HG02938 (cell line): ENCODE data around the gene MARCHF4.

Source experiments
- ATAC-seq: cut with Tn5 transposase; IDR thresholded peaks from one replicate; pipeline ENCODE4 v1.9.1; 2021; ENCODE audit warnings: mild to moderate bottlenecking, moderate library complexity; ENCODE audit not compliant: unreplicated experiment

The MARCHF4 gene

DNA sequence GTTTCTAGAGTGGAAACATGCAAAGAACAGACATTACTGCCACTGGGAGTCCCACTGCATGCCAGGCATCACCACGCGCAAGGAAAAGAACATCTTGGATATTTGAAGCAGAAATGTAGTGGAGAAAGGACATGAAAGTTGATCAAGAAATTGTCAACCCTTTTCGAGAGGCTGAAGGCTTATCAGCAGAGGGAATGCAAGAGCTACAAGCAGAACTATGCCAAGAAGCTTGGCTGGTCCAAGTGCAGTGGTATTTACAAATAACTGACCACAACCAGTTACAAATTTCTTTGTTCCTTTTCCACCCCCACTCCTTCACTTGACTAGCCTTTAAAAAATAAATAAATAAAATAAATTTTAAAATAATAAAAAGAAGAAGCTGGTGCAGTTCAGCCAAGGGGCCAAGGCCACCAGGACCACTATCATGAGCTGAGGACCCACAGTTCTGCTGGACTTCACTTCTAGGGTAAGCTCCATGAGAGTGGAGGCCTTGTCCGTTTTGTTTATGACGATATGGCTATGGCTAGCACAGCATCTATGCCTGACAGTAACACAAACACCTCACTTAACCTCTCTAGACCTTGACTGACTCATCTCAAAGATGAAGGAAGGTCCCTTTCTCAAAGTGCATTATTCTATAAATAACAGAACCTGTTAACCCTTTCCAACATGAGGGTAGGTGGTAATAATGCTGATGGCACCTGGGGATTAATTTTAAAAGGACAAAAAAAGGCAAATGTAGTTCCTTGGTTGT is 20.9 kb downstream of the MARCHF4 start:
- no peak for ATAC-seq

DNA sequence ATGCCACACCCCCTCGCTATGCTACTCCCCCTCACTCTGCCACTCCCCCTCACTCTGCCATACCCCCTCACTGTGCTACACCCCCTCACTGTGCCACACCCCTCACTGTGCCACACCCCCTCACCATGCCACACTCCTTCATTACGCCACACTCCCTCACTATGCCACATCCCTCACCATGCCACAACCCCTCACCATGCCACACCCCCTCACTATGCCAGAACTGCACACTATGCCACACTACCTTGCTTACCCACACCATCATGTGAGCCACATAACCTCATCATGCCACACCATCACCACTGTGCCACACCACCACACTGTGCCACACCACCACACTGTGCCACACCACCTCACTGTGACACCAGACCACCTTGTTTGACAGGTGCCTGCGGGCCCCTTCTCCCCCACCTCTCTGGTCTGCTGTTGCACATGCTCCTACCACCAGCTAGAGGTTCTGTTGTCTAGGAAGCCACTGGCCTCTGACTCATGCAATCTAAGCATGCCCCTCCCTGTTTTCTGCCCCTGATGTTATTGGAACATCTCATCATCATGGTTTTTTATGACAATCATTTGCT is 22.0 kb downstream of the MARCHF4 start:
- no peak for ATAC-seq

DNA sequence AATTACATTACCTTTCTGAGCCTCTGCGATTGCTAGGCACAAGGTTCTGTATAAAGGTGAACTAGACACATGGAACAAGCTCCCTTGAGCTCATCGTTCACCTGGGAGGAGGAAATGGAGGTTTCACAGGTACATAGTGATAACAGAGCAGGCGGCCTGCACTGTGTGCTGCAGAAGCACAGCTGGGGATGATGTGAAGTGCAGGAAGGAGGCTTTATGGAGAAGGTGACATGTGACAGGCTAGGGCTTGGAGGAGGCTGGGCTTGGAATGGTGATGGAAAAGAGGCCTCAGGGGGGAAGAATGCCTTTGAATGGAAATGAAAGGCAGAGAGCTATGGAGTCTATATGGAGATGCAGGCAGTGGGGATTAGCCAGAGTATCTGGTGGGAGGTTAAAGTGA is 22.9 kb downstream of the MARCHF4 start:
- ATAC-seq: no peak

DNA sequence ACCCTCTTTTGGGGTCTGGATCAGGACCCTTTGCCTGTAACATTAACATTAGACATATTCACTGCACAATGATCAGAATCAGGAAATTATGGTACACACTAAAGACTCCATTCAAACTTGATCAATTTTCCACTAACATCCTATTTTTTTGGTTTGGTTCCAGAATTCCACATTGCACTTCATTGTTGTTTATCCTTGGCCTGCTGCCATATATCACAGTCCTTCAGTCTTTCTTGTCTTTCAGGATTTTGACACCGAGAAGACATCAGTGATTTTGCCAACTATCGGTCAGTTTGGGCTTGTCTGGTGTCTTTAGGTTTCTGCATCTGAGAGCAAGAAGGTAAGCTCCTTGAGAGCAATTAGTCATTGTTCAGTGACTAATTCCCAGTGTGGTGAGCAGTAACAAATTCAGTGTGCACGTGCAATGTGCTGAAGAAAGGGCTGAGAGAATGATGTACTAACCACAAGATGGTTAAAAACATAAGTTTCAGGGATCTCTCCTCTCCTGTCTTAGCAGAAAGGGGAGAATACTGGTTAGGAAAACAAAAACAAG is 23.5 kb downstream of the MARCHF4 start:
- ATAC-seq: no peak

DNA sequence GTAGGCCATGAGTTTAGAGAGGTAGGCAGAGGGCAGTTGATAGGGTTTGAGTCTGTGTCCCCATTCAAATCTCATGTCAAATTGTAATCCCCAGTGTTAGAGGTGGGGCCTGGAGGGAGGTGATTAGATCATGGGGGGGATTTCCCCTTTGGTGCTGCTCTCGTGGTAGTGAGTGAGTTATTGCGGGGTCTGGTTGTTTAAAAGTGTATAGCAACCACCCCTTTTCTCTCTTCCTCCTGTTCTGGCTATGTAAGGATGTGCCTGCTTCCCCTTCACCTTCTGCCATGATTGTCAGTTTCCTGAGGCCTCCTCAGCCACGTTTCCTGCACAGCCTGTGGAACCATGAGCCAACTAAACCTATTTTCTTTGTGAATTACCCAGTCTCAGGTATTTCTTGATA is 25.5 kb downstream of the MARCHF4 start:
- no peak for ATAC-seq

DNA sequence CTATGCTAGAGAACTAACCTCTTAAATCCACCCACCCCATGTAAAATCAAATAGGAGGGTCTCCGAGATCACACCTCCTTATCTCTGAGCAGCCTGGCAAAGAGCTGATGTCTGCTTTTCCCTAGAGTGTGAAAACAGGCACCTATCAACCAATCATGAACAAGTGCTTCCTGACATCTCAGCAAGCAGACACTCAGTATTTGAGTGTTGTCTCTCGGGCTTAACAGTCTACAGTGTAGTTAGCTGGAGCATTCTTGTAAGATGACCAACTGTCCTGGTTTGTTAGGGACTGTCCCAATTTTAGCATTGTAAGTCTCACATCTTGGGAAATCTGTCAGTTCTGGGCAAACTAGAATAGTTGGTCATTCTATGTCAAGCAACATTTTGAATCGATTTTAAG is 26.4 kb downstream of the MARCHF4 start:
- ATAC-seq: no peak

DNA sequence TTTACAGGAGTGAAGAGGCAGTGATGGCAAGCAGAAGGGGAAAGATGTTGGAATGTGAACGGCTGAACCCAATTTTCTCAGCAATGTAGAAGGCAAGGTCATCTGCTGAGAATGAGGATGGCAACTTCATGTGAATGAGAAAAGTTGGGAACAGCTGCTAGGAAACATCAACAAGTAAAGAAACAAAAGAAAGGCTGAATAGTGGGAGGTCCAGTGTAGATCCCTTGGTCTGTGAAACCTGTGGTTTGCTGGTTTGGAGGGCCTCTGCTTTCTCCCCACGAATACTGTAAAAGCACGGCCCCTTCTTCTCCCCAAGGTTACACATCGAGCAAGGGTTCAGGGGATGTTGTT is 27.4 kb downstream of the MARCHF4 start:
- no peak for ATAC-seq

DNA sequence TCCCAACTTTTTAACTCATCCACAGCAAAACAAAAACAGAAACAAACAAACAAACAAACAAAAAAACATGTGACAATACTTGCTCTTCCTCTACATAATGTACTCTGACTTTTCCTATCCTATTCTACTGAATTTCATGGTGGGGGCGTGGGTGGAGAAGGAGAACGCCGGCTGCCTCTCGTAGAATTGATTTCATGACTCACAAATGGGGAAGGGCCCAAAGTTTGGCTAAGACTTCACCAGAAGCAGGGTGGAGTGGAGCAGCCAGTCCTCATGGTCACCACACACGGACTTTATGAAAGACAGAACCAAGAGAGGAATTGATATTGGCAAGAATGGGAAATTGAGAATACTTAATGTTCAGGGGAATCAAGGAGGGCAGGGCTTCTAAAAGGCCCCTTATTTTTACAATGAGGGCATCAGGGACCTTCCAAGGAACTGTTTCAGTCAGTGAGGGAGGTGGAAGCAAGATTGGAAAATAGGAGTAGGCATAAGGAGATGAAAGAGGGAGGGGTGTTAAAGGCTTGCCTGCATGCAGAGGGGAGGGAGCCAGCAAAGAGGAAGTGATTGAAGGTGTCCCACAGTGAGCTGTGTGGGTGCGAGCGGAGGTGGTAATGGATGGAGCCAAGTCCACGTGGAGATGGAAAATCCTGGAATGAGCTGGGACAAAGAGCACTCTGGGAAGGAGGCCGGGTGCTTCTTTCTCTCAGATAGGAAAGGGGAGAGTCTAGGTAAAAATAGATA is 27.9 kb downstream of the MARCHF4 start:
- no peak for ATAC-seq

DNA sequence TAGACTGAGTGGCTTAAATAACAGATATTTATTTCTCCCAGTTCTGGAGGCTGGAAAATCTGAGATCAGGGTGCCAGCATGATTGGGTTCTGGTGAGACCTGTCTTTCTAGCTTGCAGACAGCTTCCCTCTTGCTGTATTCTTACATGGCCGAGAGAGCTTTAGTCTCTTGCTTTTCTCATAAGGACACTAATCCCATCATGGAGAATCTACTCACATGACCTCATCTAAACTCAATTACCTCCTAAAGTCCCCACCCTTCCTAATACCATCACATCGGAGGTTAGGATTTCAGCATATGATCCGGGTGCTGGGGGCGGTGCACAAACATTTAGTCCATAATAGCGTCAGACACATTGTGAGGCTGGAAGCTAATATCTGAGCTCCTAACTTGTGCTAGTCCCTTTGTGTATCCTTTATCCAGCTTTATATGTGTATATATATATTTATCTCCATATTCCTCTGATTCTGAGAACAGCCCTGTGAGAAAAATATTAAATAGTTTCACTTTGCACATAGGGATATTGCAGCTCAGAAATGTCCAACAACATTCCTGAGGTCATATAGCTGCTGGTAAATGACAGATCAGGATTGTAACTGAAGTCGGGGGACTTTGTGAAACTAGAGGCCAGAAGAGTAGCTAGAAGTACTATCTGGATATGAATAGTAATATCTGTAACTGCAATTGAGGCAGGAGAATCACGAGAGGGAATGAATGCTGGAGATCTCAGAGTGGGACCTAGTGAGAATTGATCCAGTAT is 28.9 kb downstream of the MARCHF4 start:
- no peak for ATAC-seq

DNA sequence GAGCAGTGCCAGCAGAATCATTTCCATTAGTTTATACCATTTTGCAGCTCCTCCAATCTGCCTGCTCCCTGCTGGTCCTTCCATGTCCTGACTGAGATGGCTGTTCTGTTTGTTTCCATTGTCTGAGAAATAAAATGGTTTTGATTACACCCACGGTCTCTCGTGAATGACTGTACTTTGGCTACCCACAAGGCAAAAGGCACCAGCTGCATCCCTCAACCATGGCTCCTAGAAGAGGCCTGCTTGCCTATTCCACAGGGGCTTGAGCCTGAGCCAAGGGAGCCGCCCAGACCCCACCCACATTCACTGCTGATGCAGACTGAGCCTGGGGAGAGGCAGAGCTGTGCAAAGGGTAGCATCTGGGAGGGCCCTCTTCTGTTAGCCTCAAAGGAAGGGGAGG is 31.2 kb downstream of the MARCHF4 start:
- ATAC-seq: no peak

DNA sequence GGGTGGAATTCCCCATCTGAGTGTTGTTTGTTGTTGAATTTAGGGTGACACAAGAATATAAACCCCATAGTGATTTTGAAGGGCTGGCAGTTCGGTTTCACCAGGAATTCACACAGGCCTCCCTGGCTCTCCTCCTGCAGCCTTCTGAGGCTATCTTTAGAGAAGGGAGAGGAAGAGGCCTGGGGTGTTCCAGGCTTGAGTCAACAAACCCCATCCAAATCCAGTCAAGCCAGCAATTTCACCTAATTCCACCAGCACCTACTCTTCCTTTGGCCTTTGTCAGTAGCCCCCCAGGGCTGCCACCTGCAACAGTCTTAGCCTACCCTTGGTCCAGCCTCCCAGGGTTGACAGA is 32.0 kb downstream of the MARCHF4 start:
- no peak for ATAC-seq

DNA sequence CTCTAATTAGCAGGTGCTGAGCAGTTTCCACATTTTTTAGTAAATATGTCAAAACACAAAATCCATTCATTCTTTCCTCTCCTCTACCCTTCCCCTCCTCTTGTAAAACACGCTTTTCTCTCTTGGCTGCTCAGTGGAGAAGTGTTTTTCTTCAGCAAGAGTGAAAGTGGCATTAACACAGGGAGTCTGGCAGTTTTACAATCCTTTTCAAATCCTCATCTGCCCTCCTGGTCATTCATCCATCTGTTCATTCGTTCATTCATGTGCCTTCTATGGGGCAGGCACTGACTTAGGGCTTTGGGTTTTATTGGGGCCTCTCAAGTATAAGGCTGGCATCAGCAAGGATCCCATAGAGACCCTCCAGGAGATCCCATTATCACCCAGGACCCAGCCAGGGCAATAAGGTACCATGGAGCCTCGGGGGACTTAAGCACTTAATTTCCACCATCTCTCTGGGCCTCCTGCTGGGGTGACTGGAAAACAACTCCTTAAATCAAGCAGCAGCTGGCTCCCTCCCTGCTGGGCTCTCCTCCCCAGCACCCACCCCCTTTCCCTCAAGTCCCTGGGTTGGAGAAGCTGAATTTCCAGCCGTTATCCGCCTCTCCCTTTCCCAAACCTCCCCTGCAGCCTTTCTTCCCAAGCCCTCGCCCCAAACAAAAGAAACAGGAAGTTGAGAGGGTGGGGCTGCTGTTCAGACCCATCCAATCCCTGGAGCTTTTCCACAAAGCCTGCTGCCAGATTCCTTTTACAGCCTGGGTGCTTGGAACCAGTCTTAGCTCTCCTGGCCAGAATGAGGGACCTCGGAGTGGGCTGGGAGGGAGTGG is 32.6 kb downstream of the MARCHF4 start:
- no peak for ATAC-seq

DNA sequence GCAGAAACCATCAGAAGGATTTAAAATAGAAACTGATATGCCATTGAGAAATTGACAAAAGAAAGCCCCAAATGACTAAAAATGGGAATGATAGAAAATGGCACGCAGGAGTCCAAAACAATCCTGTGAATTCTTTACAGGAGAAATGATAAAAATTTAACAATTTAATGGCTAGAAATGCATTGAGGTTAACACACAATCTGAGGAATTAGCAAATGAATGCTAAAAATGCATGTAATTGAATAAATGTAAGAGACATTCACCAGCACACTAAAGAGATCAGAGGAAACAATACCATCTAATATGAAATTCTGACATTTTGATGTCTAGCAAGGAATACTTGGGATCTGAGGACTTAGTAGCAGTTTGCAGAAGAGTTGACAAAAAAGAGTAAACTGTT is 37.0 kb downstream of the MARCHF4 start:
- ATAC-seq: no peak

DNA sequence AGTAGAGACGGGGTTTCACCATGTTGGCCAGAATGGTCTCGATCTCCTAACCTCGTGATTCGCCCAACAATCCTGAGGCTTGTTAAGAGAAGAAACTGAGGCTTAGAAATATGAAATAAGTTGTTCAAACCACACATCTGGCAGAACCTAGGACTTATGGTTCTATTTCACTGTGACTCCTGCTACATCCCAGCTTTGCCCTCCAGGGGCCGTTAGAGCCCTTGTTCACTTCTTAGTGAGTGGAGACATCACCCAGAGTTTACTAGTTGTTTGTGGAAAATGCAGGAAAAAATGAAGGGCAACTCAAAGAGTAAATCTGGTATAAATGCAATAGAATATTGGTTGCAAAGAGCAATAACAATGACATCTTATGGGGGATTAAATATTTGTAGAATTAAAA is 43.9 kb downstream of the MARCHF4 start:
- no peak for ATAC-seq

DNA sequence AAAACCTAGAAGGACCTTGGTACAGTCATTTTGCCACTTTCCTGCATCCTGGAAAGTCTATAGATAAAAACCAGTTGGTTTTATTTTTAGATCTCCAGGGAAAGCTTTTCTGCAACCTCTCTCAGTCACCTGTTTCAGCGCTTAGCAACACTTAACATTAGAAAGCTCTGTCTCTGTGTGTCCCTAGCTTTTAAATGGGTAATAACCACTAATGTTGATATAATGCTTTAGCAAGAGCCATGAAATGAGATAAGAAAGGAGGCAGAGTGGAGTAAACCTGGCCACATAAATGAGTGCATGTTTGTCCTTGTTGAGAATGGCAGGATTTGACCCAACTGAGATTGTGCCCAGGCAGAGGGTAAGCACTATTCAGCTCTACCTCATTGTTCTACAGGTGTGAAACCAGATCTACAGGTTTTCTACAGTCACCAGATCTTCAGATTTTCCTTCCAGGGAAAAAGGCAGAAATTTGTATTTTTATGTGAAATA is 44.8 kb downstream of the MARCHF4 start:
- ATAC-seq: no peak
